Breast epithelium (tissue), 3 donors: Measurements from ENCODE around the gene OGFOD1.

Experiments used
- POLR2A ChIP-seq: fragments of 450-650 bp; IDR thresholded peaks from one replicate; pipeline ENCODE4 v1.6.1; 2016; ENCODE audit warnings: antibody characterized with exemption, mild to moderate bottlenecking, moderate library complexity
- POLR2AphosphoS5 ChIP-seq, 3 donors: sonication (generic); formaldehyde crosslinking; IDR thresholded peaks; one replicate each; pipeline ENCODE4 v1.6.1; 2017; ENCODE audit warnings: antibody characterized with exemption in 3 of 3
- TF ChIP-seq, protein P1 (sequence below), 3 donors: fragments of 450-650 bp; IDR thresholded peaks; one replicate each; pipeline ENCODE4 v1.5.1; 2016 to 2017; ENCODE audit warnings: antibody characterized with exemption in 3 of 3, mild to moderate bottlenecking in 3 of 3, moderate library complexity in 3 of 3

- TF ChIP-seq, protein P1, sequence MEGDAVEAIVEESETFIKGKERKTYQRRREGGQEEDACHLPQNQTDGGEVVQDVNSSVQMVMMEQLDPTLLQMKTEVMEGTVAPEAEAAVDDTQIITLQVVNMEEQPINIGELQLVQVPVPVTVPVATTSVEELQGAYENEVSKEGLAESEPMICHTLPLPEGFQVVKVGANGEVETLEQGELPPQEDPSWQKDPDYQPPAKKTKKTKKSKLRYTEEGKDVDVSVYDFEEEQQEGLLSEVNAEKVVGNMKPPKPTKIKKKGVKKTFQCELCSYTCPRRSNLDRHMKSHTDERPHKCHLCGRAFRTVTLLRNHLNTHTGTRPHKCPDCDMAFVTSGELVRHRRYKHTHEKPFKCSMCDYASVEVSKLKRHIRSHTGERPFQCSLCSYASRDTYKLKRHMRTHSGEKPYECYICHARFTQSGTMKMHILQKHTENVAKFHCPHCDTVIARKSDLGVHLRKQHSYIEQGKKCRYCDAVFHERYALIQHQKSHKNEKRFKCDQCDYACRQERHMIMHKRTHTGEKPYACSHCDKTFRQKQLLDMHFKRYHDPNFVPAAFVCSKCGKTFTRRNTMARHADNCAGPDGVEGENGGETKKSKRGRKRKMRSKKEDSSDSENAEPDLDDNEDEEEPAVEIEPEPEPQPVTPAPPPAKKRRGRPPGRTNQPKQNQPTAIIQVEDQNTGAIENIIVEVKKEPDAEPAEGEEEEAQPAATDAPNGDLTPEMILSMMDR (IDR thresholded peaks at IDR 0.05): no peak
- no peak for TF ChIP-seq POLR2AphosphoS5 (IDR thresholded peaks at IDR 0.05)
- no peak for TF ChIP-seq POLR2A
These were observed 73.9 kb downstream of the OGFOD1 start for GRCh38 chr16:56525236-56525635.
